Prostate gland (tissue), 2 donors: ENCODE results near the gene PRIMPOL. TPM values are rescaled to one million over a fixed set of nuclear protein-coding genes. Genes with fewer than 3 reads are reported as not detected.
"Not testable (repeated sequence)": the region's sequence is repeated elsewhere in the genome, so short reads cannot be mapped to it uniquely, and the experiment has no call there.

ENCODE experiments used
- DNase-seq: peaks from one replicate; pipeline ENCODE4 v3.0.0-alpha.2; 2019; ENCODE audit warnings: low spot score
- H3K27ac ChIP-seq, 2 donors: fragments of 200-600 bp; sonication (generic); 2 replicates each; pipeline ENCODE4 v1.5.1; 2017 to 2019
- H3K27me3 ChIP-seq: fragments of 200-600 bp; sonication (generic); replicated peaks from 2 replicates; pipeline ENCODE4 v1.5.1; 2019; ENCODE audit not compliant: insufficient read depth
- H3K36me3 ChIP-seq, 2 donors: fragments of 200-600 bp; sonication (generic); 1 replicate in 1 of 2; 2 replicates in 1 of 2; pipeline versions ENCODE4 v1.5.1 to v1.8.1; 2017 to 2019
- H3K4me1 ChIP-seq: fragments of 200-600 bp; sonication (generic); replicated peaks from 2 replicates; pipeline ENCODE4 v1.5.1; 2019
- H3K4me3 ChIP-seq, 2 donors: fragments of 200-600 bp; sonication (generic); 2 replicates each; pipeline ENCODE4 v1.5.1; 2017 to 2019
- H3K9me3 ChIP-seq: fragments of 200-600 bp; sonication (generic); 2 replicates; pipeline ENCODE4 v1.5.1; 2017
- POLR2A ChIP-seq: fragments of 450-650 bp; IDR thresholded peaks from one replicate; pipeline ENCODE4 v1.6.1; 2016; ENCODE audit warnings: antibody characterized with exemption, mild to moderate bottlenecking
- POLR2AphosphoS5 ChIP-seq: sonication (generic); formaldehyde crosslinking; IDR thresholded peaks from one replicate; pipeline ENCODE4 v1.6.1; 2017; ENCODE audit warnings: antibody characterized with exemption
- WGBS: methylation state at CpG from one replicate; pipeline ENCODE4 v1.1.5; 2018; 5-methylcytosine and 5-hydroxymethylcytosine counted together
- intact Hi-C: fragments of 100-400 bp; cut with DNase I; formaldehyde crosslinking; loops from one replicate; pipeline ENCODE4 v1.14.2; 2022
- total RNA-seq, 2 donors: library from RNA; depleted of rRNA; stranded (reverse); fragments of >200 nt; gene quantifications; one replicate each; pipeline ENCODE4 v1.1.0, GENCODE V29; 2016
- TF ChIP-seq, protein P1 (sequence below), 4 experiments: fragments of 200-600 bp in 2 of 4; fragments of 450-650 bp in 2 of 4; sonication (generic) in 2 of 4; IDR thresholded peaks; 1 replicate in 3 of 4; 2 replicates in 1 of 4; pipeline ENCODE4 v1.5.1; 2016 to 2019; ENCODE audit warnings: antibody characterized with exemption in 4 of 4, mild to moderate bottlenecking in 2 of 4, moderate library complexity in 2 of 4

Gene PRIMPOL
- 10 to 100 TPM; 14.3 to 28.6 TPM for total RNA-seq

DNA sequence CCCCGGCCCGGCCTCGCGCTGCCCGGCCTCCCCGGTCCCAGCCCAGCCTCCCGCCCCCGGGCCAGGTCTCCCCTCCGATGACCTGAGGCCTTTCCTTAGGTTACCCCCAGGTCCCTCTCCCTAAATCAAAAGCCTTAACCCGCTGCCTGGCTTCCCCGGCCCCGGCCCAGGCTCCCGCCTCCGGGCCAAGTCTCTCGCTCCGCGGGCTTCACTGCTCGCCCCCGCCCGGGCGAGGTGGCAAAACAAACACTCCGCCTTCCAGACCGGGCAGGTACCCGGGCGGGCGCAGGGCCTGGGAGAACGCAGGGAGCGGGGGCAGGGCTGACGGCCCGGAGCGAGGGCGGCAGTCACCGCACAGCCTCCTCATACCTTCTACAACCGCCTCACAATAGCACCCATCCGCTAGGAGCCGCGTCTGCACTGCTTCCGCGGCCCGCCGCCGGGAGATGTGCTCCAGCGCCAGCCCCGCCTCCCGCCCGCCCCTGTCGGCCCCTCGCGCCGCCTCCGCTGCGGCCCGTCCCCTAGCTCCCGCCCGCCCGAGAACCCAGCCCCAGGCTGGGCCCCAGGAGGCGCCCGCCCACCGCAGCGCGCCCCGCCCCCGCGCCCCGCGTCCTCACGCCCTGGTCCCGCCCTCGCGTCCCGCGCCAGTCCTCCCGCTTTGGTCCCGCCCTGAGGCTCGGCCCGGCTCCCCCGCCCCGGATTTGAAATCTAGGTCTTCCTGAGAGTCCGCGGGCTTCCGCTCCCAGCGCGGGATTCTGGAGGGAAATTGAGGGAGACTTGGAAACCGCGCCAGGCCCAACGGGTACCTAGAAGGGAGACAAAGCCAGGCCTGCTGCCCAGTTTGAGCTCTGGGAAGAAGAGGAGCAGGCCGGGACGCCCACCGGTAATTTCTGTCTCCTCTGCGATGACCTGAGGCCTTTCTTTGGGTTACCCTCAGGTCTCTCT lies at the start of gene PRIMPOL, which contains the start of gene CASP3:
TSS of gene PRIMPOL (plus strand) at position 713 of the 945 bp plus-strand sequence. CDS start 7,403 bp downstream, outside the sequence.
TSS of gene CASP3 (minus strand) at position 422 of the 945 bp plus-strand sequence. CDS start 10,994 bp downstream, outside the sequence.
- intact Hi-C loops: loop anchor here (5.0 to 10.0 kb wide), 3 partner anchors 83 to 364 kb away; partner anchors contain the start of genes CENPU and IRF2
- Histone ChIP-seq H3K27me3 (no peaks in the 10 kb centered on the region), H3K4me1 (peaks cover 14% of the 10 kb centered on the region), H3K27ac (peak within 1 kb of the TSS; percentile 91 to 94), H3K4me3 (peak within 1 kb of the TSS; percentile 65 to 73), H3K36me3 (no peaks in the 10 kb centered on the region), H3K9me3 (no peaks in the 10 kb centered on the region)
- WGBS: under 1% methylated on average over 67 of the region's 90 CpGs
- TF ChIP-seq POLR2AphosphoS5 (peak; percentile 69), POLR2A (peak; percentile 80)
- TF ChIP-seq, protein P1, sequence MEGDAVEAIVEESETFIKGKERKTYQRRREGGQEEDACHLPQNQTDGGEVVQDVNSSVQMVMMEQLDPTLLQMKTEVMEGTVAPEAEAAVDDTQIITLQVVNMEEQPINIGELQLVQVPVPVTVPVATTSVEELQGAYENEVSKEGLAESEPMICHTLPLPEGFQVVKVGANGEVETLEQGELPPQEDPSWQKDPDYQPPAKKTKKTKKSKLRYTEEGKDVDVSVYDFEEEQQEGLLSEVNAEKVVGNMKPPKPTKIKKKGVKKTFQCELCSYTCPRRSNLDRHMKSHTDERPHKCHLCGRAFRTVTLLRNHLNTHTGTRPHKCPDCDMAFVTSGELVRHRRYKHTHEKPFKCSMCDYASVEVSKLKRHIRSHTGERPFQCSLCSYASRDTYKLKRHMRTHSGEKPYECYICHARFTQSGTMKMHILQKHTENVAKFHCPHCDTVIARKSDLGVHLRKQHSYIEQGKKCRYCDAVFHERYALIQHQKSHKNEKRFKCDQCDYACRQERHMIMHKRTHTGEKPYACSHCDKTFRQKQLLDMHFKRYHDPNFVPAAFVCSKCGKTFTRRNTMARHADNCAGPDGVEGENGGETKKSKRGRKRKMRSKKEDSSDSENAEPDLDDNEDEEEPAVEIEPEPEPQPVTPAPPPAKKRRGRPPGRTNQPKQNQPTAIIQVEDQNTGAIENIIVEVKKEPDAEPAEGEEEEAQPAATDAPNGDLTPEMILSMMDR (IDR thresholded peaks at IDR 0.05): peak; percentile 10 to 47 (median 20)
- DNase-seq: peak; percentile 96

DNA sequence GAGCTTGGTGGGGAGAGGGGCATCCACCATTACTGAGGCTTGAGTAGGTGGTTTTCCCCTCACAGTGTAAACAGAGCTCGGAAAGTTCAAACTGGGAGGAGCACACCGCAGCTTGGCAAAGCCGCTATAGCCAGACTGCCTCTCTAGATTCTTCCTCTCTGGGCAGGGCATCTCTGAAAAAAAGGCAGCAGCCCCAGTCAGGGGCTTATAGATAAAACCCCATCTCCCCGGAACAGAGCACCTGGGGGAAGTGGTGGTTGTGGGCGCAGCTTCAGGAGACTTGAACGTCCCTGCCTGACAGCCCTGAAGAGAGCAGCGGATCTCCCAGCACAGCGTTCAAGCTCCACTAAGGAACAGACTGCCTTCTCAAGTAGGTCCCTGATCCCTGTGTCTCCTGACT lies 48.6 kb upstream of the PRIMPOL start:
- H3K4me1 ChIP-seq, DNase-seq, intact Hi-C loops, H3K9me3 ChIP-seq, H3K27me3 ChIP-seq, H3K27ac ChIP-seq, H3K36me3 ChIP-seq, H3K4me3 ChIP-seq: not testable (repeated sequence)
- WGBS: 74% methylated on average over 8 of the region's 8 CpGs

- DNase-seq, H3K27me3 ChIP-seq, H3K4me3 ChIP-seq, H3K4me1 ChIP-seq, H3K27ac ChIP-seq, intact Hi-C loops, H3K36me3 ChIP-seq, H3K9me3 ChIP-seq: not testable (repeated sequence)
- 0% methylated on average over 1 of the region's 1 CpG for WGBS
These were observed 46.7 kb upstream of the PRIMPOL start for GRCh38 chr4:184602857-184603256.

- H3K27ac ChIP-seq, H3K9me3 ChIP-seq, intact Hi-C loops, DNase-seq, H3K27me3 ChIP-seq, H3K4me1 ChIP-seq, H3K36me3 ChIP-seq, H3K4me3 ChIP-seq: not testable (repeated sequence)
- 98% methylated on average over 2 of the region's 2 CpGs for WGBS
These were observed 42.1 kb upstream of the PRIMPOL start for GRCh38 chr4:184607429-184607828.

- H3K4me1 ChIP-seq: no peaks in the 10 kb centered on the region
- no peaks in the 10 kb centered on the region for H3K9me3 ChIP-seq
- TF ChIP-seq, protein P1 (IDR thresholded peaks at IDR 0.05): no peak
- TF ChIP-seq POLR2A: no peak
- no peak for TF ChIP-seq POLR2AphosphoS5
- H3K36me3 ChIP-seq: no peaks in the 10 kb centered on the region
- intact Hi-C loops: no loop called here
- H3K27ac ChIP-seq: no peak overlapping the region
- 85% methylated on average over 3 of the region's 3 CpGs for WGBS
- H3K27me3 ChIP-seq: no peaks in the 10 kb centered on the region
- H3K4me3 ChIP-seq: no peak overlapping the region
- no peak for DNase-seq
These were observed 37.5 kb upstream of the PRIMPOL start for GRCh38 chr4:184612074-184612473.

DNA sequence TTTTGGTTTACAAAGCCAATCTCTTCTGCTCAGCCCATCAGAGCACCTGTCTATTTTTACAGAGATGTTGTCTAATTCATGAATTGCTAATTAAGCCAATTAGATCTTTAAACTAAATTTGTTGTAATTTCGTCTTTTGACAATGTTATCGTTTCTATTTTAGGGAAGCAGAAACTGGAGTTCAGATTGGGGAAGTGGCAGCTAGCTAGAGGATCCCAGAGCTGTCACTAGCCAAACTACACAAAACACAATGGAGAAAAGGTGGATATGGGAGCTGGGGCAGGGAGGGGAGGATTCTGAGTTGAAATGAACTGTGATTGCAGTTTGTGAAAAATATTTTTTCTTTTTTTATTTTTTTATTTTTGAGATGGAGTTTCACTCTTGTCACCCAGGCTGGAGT lies 36.1 kb upstream of the PRIMPOL start:
- Histone ChIP-seq H3K9me3 (no peaks in the 10 kb centered on the region), H3K4me3 (no peak overlapping the region), H3K27me3 (no peaks in the 10 kb centered on the region), H3K36me3 (no peaks in the 10 kb centered on the region), H3K27ac (no peak overlapping the region), H3K4me1 (no peaks in the 10 kb centered on the region)
- whole genome bisulfite sequencing: 89% methylated on average over 2 of the region's 2 CpGs
- intact Hi-C loops: no loop called here
- no peak for DNase-seq
- TF ChIP-seq POLR2A: no peak
- TF ChIP-seq, protein P1 (IDR thresholded peaks at IDR 0.05): no peak
- no peak for TF ChIP-seq POLR2AphosphoS5
